H9 (cell line): Measurements from ENCODE around the gene ARF5. TPM values are rescaled to one million over a fixed set of nuclear protein-coding genes. Genes with fewer than 3 reads are reported as not detected.

Source experiments
- DNase-seq: peaks from one replicate; pipeline ENCODE4 v3.0.0-alpha.2; 2017
- H2AFZ ChIP-seq: one replicate; pipeline ENCODE4 v1.6.1; 2013; ENCODE audit warnings: mild to moderate bottlenecking, low read length, control low read depth, moderate library complexity
- H2AK5ac ChIP-seq: 2 replicates; pipeline ENCODE4 v1.6.1; 2013; ENCODE audit warnings: low read length, control low read depth, mixed read lengths; ENCODE audit not compliant: insufficient read length
- H2BK120ac ChIP-seq: one replicate; pipeline ENCODE4 v1.6.1; 2013; ENCODE audit warnings: low read depth, mild to moderate bottlenecking, low read length, control low read depth, inconsistent platforms; ENCODE audit not compliant: poor library complexity, severe bottlenecking
- H2BK12ac ChIP-seq: 2 replicates; pipeline ENCODE4 v1.6.1; 2013; ENCODE audit warnings: low read length, control low read depth, mixed read lengths, low read depth; ENCODE audit not compliant: insufficient read length
- H2BK15ac ChIP-seq: 2 replicates; pipeline ENCODE4 v1.6.1; 2013; ENCODE audit warnings: low read depth, low read length, control low read depth
- H2BK20ac ChIP-seq: one replicate; pipeline ENCODE4 v1.6.1; 2013; ENCODE audit warnings: low read depth, mild to moderate bottlenecking, low read length, control low read depth, inconsistent platforms; ENCODE audit not compliant: poor library complexity, severe bottlenecking
- H2BK5ac ChIP-seq: 2 replicates; pipeline ENCODE4 v1.6.1; 2013; ENCODE audit warnings: low read length, control low read depth, mixed read lengths; ENCODE audit not compliant: insufficient read length
- H3K14ac ChIP-seq: 2 replicates; pipeline ENCODE4 v1.6.1; 2013; ENCODE audit warnings: low read length, control low read depth; ENCODE audit not compliant: insufficient read depth
- H3K18ac ChIP-seq: 2 replicates; pipeline ENCODE4 v1.6.1; 2013; ENCODE audit warnings: low read depth, mild to moderate bottlenecking, mixed read lengths, low read length, control low read depth; ENCODE audit not compliant: insufficient read length
- H3K23ac ChIP-seq: 2 replicates; pipeline ENCODE4 v1.6.1; 2013; ENCODE audit warnings: low read length, control low read depth, mixed read lengths, low read depth; ENCODE audit not compliant: insufficient read length
- H3K23me2 ChIP-seq: 2 replicates; pipeline ENCODE4 v1.6.1; 2013; ENCODE audit warnings: low read depth, mild to moderate bottlenecking, mixed read lengths, low read length, control low read depth; ENCODE audit not compliant: insufficient read length, poor library complexity, severe bottlenecking
- H3K27ac ChIP-seq: 2 replicates; pipeline ENCODE4 v1.5.1; 2013; ENCODE audit warnings: low read length, control low read depth, mixed read lengths, low read depth; ENCODE audit not compliant: insufficient read length
- H3K27me3 ChIP-seq: 2 replicates; pipeline ENCODE4 v1.6.1; 2013; ENCODE audit warnings: low read length, control low read depth, inconsistent platforms; ENCODE audit not compliant: insufficient read depth
- H3K4ac ChIP-seq: 2 replicates; pipeline ENCODE4 v1.6.1; 2013; ENCODE audit warnings: low read depth, mild to moderate bottlenecking, control low read depth, inconsistent platforms, low read length, moderate library complexity
- H3K4me1 ChIP-seq: 2 replicates; pipeline ENCODE4 v1.6.1; 2013; ENCODE audit warnings: low read length, control low read depth, inconsistent platforms; ENCODE audit not compliant: insufficient read depth
- H3K4me2 ChIP-seq: 2 replicates; pipeline ENCODE4 v1.6.1; 2013; ENCODE audit warnings: low read length, control low read depth, mixed read lengths; ENCODE audit not compliant: insufficient read length, insufficient read depth
- H3K56ac ChIP-seq: 2 replicates; pipeline ENCODE4 v1.6.1; 2013; ENCODE audit warnings: low read depth, mild to moderate bottlenecking, mixed read lengths, low read length, control low read depth; ENCODE audit not compliant: insufficient read length
- H3K79me1 ChIP-seq: 2 replicates; pipeline ENCODE4 v1.6.1; 2013; ENCODE audit warnings: low read depth, mild to moderate bottlenecking, moderate library complexity, low read length, control low read depth, inconsistent platforms; ENCODE audit not compliant: insufficient read depth, poor library complexity, severe bottlenecking
- H3K79me2 ChIP-seq: 2 replicates; pipeline ENCODE4 v1.6.1; 2013; ENCODE audit warnings: low read length, control low read depth, inconsistent platforms; ENCODE audit not compliant: insufficient read depth
- H3K9ac ChIP-seq: 2 replicates; pipeline ENCODE4 v1.6.1; 2013; ENCODE audit warnings: low read length, control low read depth, mixed read lengths; ENCODE audit not compliant: insufficient read length; ENCODE audit errors: extremely low read depth
- H3K9me3 ChIP-seq: one replicate; pipeline ENCODE4 v1.6.1; 2013; ENCODE audit warnings: low read depth, low read length, inconsistent platforms; ENCODE audit not compliant: control insufficient read depth
- H3T11ph ChIP-seq: one replicate; pipeline ENCODE4 v1.6.1; 2013; ENCODE audit warnings: mild to moderate bottlenecking, low read length, control low read depth, inconsistent platforms
- H4K20me1 ChIP-seq: one replicate; pipeline ENCODE4 v1.6.1; 2013; ENCODE audit not compliant: control insufficient read depth, insufficient read length, insufficient read depth
- H4K5ac ChIP-seq: 2 replicates; pipeline ENCODE4 v1.6.1; 2013; ENCODE audit warnings: low read depth, mild to moderate bottlenecking, mixed read lengths, low read length, control low read depth; ENCODE audit not compliant: insufficient read length
- H4K8ac ChIP-seq: replicated peaks from 2 replicates; pipeline ENCODE4 v1.6.1; 2013; ENCODE audit warnings: low read length, control low read depth, mixed read lengths, low read depth; ENCODE audit not compliant: insufficient read length
- H4K91ac ChIP-seq: 2 replicates; pipeline ENCODE4 v1.6.1; 2013; ENCODE audit warnings: low read depth, mild to moderate bottlenecking, moderate library complexity, mixed read lengths, low read length, control low read depth; ENCODE audit not compliant: insufficient read length
- H3K27ac Mint-ChIP-seq, 3 experiments: 2 replicates in 2 of 3; 3 replicates in 1 of 3; pipeline ENCODE4 v1.8.0; 2020 to 2021; ENCODE audit warnings: mixed read lengths in 3 of 3, mild to moderate bottlenecking in 1 of 3, moderate library complexity in 1 of 3
- H3K27me3 Mint-ChIP-seq: 2 replicates; pipeline ENCODE4 v1.8.0; 2021; ENCODE audit warnings: low read depth, mild to moderate bottlenecking, moderate library complexity, mixed read lengths
- H3K36me3 Mint-ChIP-seq, 3 experiments: 2 replicates in 2 of 3; 3 replicates in 1 of 3; pipeline ENCODE4 v1.8.0; 2020 to 2021; ENCODE audit warnings: low read depth in 3 of 3, mixed read lengths in 3 of 3; ENCODE audit not compliant: insufficient read depth in 1 of 3
- H3K4me1 Mint-ChIP-seq, 2 experiments: 2 replicates each; pipeline ENCODE4 v1.8.0; 2020; ENCODE audit warnings: mixed read lengths in 2 of 2
- H3K4me3 Mint-ChIP-seq, 2 experiments: 2 replicates in 1 of 2; 3 replicates in 1 of 2; pipeline ENCODE4 v1.8.0; 2020 to 2021; ENCODE audit warnings: mild to moderate bottlenecking in 2 of 2, mixed read lengths in 2 of 2, moderate library complexity in 1 of 2
- H3K9me3 Mint-ChIP-seq, 2 experiments: 2 replicates in 1 of 2; 3 replicates in 1 of 2; pipeline ENCODE4 v1.8.0; 2020; ENCODE audit warnings: mild to moderate bottlenecking in 2 of 2, mixed read lengths in 2 of 2, moderate library complexity in 1 of 2
- CTCF ChIP-seq: fragments of 200-600 bp; sonication (generic); conservative IDR thresholded peaks from 3 replicates; pipeline ENCODE4 v1.8.0; 2021; ENCODE audit warnings: antibody characterized with exemption, mild to moderate bottlenecking
- WGBS: extraction: QIAGEN DNeasy Blood & Tissue Kit; methylation state at CpG from one replicate; pipeline ENCODE4 v1.1.7; 2013; ENCODE audit warnings: missing lambda C conversion rate, low lambda C conversion rate, mixed read lengths; ENCODE audit not compliant: insufficient read length; ENCODE audit errors: extremely low coverage; 5-methylcytosine and 5-hydroxymethylcytosine counted together
- total RNA-seq: library from RNA; stranded (reverse); gene quantifications from 2 replicates; pipeline ENCODE4 v1.2.1, GENCODE V29; 2021

Gene ARF5
- total RNA-seq, 1 experiment from 2014 or later, result 169 TPM

GRCh38 chr7:127557803-127558202, 30.4 kb upstream of the ARF5 start:
- Histone ChIP-seq H3K9ac (no peak overlapping the region), H3K56ac (no peak overlapping the region), H2AFZ (no peak overlapping the region), H3K23ac (no peak overlapping the region), H3K14ac (no peak overlapping the region), H3K4me1 (no peaks in the 10 kb centered on the region), H3K4ac (no peak overlapping the region), H3T11ph (no peak overlapping the region), H3K4me2 (no peak overlapping the region), H4K20me1 (no peaks in the 10 kb centered on the region), H3K79me1 (no peaks in the 10 kb centered on the region), H2BK15ac (no peak overlapping the region), H2BK120ac (no peak overlapping the region), H3K23me2 (no peaks in the 10 kb centered on the region), H4K5ac (no peak overlapping the region), H3K18ac (no peak overlapping the region), H2BK20ac (no peak overlapping the region), H4K91ac (no peak overlapping the region), H4K8ac (no peak overlapping the region), H3K27me3 (no peaks in the 10 kb centered on the region), H2AK5ac (no peak overlapping the region), H2BK5ac (no peak overlapping the region), H3K27ac (no peak overlapping the region), H2BK12ac (no peak overlapping the region), H3K9me3 (no peaks in the 10 kb centered on the region), H3K79me2 (no peaks in the 10 kb centered on the region)
- no peak for DNase-seq
- Mint-ChIP-seq H3K9me3 (no peaks in the 10 kb centered on the region; a peak in 2 of 5 replicates), H3K27ac (no peak overlapping the region), H3K36me3 (no peaks in the 10 kb centered on the region), H3K27me3 (peaks cover 15% of the 10 kb centered on the region), H3K4me1 (no peaks in the 10 kb centered on the region), H3K4me3 (no peak overlapping the region)
- no CpG with 5 or more reads among the region's 2 CpGs for WGBS
- no peak for TF ChIP-seq CTCF
